HG02840 (cell line): ENCODE data around the gene PMVK.

ENCODE experiments used
- ATAC-seq: cut with Tn5 transposase; IDR thresholded peaks from one replicate; pipeline ENCODE4 v1.9.1; 2021; ENCODE audit warnings: mild to moderate bottlenecking, moderate library complexity, moderate number of reproducible peaks; ENCODE audit not compliant: unreplicated experiment, low FRiP score

Gene PMVK

GRCh38 chr1:154951901-154952657 lies 15.6 kb upstream of the PMVK start:
- no peak for ATAC-seq

DNA sequence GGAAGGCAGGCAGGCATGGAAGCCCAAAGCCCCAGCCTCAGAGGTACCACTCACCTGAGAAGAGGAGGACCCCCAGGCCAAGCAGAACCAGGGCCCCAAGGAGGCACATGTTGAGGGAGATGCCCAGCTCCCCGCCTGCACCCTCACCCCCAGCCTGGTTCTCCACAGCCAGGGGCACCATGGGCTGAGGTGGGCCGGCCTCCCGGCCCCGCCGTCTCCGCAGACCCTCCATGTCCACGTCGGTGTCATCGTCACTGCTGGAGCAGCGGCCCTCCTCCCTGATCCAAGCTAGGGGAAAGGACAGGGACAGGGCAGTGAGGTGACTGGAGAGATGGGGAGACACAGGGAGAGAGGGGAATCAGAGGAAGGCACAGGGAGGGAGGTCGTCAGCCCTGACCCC lies 11.6 kb upstream of the PMVK start:
- no peak for ATAC-seq

- no peak for ATAC-seq
These were observed 9.7 kb upstream of the PMVK start for GRCh38 chr1:154945962-154946850.

DNA sequence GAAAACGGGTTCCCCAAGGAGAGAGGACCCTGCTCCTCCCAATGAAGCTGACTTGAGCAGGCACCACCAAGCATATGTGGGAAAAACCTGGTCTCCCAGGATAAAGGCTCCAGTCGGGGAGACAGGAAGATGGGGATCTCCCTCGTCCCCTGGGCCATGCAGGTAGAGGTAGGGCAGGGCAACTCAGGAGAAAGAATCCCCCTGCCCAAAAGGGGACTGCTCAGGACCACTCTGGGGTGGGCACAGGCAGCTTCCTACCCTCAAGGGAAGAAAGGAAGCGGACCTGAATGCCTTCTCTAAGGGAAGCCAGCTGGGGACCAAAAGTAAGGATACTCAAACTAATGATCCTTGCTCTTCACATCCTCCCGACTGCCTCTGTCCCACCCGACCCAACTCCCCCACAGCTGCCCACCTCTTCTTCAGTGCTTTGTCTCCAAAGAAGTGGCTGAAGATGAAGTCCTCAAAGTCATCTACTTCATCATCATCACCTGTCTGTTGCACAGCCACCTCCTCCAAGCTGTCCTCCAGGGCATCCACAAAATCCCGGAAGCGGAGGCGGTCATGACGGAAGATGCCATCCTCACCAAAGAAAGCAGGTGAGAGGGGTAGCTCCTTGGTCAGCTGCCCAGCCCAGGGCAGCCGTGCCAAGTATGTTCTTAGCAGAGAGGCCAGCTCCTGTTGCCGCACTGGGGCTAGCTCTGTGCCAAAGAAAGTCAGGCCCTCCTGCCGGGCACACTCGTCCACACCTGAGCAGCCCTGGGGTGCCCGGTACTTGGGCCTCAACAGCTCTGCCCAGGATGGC lies 8.8 kb upstream of the PMVK start:
- ATAC-seq = no peak

DNA sequence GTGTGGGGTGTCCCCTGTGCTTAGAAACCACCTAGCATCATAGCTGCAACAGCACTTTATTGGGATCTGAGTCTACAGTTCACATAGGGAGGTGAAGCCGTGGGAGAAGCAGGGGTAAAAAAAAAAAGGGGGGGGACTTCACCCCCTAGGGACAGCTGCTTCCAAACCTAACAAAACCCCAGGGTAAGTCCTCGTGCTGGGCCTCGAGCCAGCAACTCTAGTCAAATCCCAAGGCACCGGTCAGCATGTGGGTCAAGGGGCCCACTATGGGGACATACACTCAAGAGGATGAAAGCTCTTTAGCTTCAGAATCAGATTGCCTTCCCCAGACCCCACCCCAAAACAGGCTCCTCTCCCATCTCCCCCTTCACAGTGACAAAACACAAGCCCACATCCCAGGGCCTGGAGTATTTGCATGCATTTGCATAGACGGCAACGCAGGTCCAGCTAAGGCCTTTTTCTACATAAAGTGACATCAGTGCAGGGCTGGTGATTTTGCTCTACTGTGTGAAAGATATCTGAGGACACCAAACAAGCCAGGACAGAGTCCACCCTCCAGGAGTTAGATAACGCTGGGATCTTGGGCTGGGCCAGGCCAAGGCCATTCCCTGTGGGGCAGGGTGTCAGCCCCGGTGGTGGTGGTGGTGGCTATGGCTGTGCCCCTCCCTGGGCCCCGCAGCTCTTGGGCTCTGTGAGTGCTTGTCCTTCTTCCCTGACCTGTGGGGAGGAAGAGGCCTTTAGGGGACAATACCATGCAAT lies 8.1 kb upstream of the PMVK start:
- ATAC-seq = no peak

- ATAC-seq = no peak
These were observed 7.3 kb upstream of the PMVK start for GRCh38 chr1:154943649-154944400.

- no peak for ATAC-seq
These were observed 5.0 kb upstream of the PMVK start for GRCh38 chr1:154941333-154942013.

- no peak for ATAC-seq
These were observed 4.2 kb upstream of the PMVK start for GRCh38 chr1:154940651-154941194.

DNA sequence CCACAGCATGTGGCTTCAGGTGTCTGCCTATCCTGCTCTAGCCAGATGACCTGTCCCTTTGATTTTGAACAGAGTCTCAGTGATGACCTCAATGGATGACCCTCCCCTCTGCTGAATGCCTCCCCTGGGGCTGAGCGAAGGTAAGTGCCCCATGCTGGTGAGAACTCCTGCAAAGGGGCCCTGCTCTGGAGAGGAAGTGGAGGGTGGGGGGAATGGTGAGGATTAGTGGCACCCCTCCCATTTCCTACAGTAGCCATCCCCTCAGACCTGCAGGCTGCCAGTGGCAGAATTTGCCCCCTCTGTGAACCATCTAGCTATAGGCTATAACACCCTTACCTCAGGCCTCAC lies 3.7 kb upstream of the PMVK start:
- no peak for ATAC-seq

DNA sequence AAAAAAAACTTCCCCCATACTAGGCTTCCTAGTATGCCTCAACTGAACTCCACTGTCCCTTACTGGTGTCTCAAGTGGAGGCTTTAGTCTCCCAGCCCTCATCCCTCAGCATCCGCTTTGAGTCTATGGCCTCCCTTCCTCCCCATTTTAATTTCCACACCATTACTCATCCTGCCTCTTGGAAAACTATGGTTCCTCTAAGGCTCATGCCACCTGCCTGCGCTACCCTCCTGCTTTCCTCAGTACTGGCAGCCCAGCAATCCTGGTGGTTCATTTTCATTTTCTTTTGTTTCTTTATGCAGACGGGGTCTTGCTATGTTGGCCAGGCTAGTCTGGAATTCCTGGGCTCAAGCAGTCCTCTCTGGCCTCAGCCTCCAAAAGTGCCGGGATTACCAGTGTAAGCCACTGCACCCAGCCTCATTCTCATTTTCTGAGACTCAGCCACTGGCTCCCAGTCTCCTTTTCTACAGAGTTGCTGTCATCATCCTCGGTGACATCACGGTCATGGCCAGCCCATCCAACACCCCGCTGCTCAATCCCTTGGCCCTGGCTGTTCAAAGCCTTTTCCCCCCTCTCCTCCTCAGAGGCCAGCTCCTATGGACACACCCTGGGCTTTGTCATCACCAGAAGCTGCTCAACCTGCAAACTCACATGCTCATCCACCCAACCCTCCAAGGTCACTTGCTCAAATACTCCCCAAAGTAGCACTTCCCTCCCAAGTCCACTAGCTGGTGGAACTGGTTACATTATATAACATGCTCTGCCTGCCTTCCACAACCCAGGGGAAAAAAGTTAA lies 2.3 kb upstream of the PMVK start:
- ATAC-seq = no peak

DNA sequence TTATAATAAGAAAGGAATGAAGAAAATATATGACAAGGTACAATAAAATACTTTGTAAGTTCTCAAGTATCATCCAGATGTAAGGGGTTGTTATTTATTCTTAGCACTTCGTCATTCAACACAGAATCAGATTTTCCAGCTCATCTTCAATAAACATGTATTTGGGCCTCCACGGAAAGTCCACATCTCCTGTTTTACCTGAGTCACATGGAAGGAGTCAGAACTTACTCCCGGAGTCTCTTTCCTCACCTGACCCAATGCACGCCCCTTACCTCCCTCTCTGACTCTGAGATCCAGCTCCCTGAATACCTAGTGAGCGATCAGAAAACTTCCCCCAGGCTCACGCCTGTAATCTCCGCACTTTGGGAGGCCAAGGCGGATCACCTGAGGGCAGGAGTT lies 1.5 kb upstream of the PMVK start:
- no peak for ATAC-seq

DNA sequence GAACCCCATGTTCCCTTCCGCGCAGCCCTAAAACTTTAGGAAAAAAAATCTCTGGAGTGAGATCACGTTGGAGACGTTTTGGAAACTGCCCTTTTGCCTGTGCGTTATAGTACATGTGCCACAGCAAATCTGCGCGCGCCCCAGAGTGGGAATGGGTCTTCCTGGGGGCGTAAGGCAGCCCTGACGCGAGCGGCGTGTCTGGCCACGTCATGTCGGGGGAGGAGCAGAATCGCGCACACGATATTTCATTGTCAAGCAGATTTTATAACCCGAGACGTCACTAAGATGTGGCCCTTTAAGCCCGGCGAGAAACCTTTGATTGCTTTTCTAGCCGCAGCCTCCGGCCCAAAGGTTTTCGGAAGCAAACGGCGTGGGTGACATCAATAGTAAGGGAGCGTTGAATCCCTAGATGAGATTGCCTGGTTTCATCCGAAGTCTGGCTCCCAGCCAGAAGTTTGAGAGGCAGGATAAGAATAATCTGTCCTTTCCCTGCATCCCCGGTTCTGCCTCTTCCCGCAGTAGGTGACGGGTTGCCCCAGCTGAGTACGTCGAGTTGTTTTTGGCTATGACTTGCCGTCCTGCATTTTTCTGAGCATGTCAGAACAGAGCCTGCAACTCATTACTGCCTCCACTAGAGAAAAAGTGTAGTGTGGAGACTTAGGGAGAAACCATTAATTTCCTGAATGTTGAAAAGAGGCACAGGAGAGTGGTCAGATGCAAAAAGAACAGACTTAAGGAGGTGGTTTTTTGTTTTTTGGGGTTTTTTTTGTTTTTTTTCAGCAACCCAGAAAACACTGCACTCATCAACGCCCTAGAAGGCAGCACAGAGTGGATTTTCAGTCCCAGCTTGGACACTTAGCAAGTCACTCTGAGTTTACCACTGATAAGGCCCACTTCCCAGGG lies 817 bp upstream of the PMVK start:
- peak; percentile 57 for ATAC-seq

GRCh38 chr1:154935749-154936554 lies 567 bp downstream of the PMVK start:
- no peak for ATAC-seq

- no peak for ATAC-seq
These were observed 2.1 kb downstream of the PMVK start for GRCh38 chr1:154934358-154934948.

DNA sequence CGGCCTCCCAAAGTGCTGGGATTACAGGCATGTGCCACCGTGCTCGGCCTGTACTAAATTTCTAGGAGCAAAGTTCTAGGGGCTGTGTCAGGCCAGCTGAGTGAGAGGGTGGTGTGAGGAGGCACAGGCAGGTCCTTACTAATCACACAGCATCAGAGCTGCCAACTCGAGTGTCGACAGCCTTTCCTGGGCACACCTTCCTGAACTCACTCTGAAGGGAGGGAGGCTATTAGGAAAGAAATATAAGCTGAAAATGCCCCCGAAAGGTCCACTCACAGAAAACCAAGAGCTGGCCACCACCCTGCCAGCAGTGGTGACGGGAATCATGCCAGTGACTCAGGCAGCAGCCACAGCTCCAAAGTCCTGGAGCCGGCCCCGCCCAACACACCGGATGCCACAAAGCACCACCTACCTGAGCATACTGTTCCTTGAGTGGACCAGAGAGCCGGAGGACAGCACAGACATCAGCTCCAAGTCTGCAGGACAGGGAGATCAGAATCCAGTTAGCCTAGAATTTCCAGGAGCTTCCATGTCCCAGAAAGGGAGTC lies 4.5 kb downstream of the PMVK start:
- ATAC-seq = no peak

- no peak for ATAC-seq
These were observed 10.3 kb downstream of the PMVK start for GRCh38 chr1:154926201-154926600.
